Limb (tissue), 2 donors: ENCODE results near the gene MRPL22.
"Not testable (repeated sequence)": the region's sequence is repeated elsewhere in the genome, so short reads cannot be mapped to it uniquely, and the experiment has no call there.

Experiments used
- DNase-seq, 2 donors: peaks; one replicate each; pipeline ENCODE4 v3.0.0-alpha.2; 2016; ENCODE audit errors: extremely low spot score in 2 of 2

Gene MRPL22

GRCh38 chr5:154940375-154940771, 500 bp upstream of the MRPL22 start:
- DNase-seq, result no peak

GRCh38 chr5:154943527-154943926, 2.7 kb downstream of the MRPL22 start:
- DNase-seq, result no peak

GRCh38 chr5:154944716-154945115, 3.8 kb downstream of the MRPL22 start:
- no peak for DNase-seq

- DNase-seq, result peak in 1 of 2 donors; percentile 33
Observed at GRCh38 chr5:154945695-154946301, 4.9 kb downstream of the MRPL22 start.

- no peak for DNase-seq
Observed at GRCh38 chr5:154947778-154948177, 6.9 kb downstream of the MRPL22 start.

- DNase-seq, result no peak
Observed at GRCh38 chr5:154948313-154948712, 7.4 kb downstream of the MRPL22 start.

- no peak for DNase-seq
Observed at GRCh38 chr5:154949781-154950180, 8.9 kb downstream of the MRPL22 start.

GRCh38 chr5:154956712-154957111, 15.8 kb downstream of the MRPL22 start:
- no peak for DNase-seq

- DNase-seq, result no peak
Observed at GRCh38 chr5:154962494-154962893, 21.6 kb downstream of the MRPL22 start.

GRCh38 chr5:154966081-154966841, 25.4 kb downstream of the MRPL22 start:
- no peak for DNase-seq

GRCh38 chr5:154966874-154967273, 26.0 kb downstream of the MRPL22 start:
- no peak for DNase-seq

GRCh38 chr5:154967421-154968024, 26.6 kb downstream of the MRPL22 start:
- no peak for DNase-seq

- no peak for DNase-seq
Observed at GRCh38 chr5:154968953-154969352, 28.1 kb downstream of the MRPL22 start.

- DNase-seq, result no peak
Observed at GRCh38 chr5:154970759-154971158, 29.9 kb downstream of the MRPL22 start.

GRCh38 chr5:154971501-154971900, 30.6 kb downstream of the MRPL22 start:
- DNase-seq, result no peak

GRCh38 chr5:154972476-154973080, 31.7 kb downstream of the MRPL22 start:
- DNase-seq, result peak; percentile 49 to 57

- DNase-seq, result not testable (repeated sequence)
Observed at GRCh38 chr5:154976082-154976481, 35.2 kb downstream of the MRPL22 start.

GRCh38 chr5:154977409-154977808, 36.5 kb downstream of the MRPL22 start:
- DNase-seq, result no peak

- DNase-seq, result not testable (repeated sequence)
Observed at GRCh38 chr5:154978294-154978693, 37.4 kb downstream of the MRPL22 start.

- DNase-seq, result no peak
Observed at GRCh38 chr5:154984946-154985516, 44.2 kb downstream of the MRPL22 start.

- DNase-seq, result no peak
Observed at GRCh38 chr5:154986151-154986550, 45.3 kb downstream of the MRPL22 start.

- DNase-seq, result no peak
Observed at GRCh38 chr5:154989626-154990025, 48.8 kb downstream of the MRPL22 start.
